HG02759 (cell line): ENCODE data around the gene M6PR.

Experiments used
- ATAC-seq: cut with Tn5 transposase; IDR thresholded peaks from one replicate; pipeline ENCODE4 v1.9.1; 2021; ENCODE audit warnings: mild to moderate bottlenecking, moderate library complexity; ENCODE audit not compliant: unreplicated experiment

The M6PR gene

DNA sequence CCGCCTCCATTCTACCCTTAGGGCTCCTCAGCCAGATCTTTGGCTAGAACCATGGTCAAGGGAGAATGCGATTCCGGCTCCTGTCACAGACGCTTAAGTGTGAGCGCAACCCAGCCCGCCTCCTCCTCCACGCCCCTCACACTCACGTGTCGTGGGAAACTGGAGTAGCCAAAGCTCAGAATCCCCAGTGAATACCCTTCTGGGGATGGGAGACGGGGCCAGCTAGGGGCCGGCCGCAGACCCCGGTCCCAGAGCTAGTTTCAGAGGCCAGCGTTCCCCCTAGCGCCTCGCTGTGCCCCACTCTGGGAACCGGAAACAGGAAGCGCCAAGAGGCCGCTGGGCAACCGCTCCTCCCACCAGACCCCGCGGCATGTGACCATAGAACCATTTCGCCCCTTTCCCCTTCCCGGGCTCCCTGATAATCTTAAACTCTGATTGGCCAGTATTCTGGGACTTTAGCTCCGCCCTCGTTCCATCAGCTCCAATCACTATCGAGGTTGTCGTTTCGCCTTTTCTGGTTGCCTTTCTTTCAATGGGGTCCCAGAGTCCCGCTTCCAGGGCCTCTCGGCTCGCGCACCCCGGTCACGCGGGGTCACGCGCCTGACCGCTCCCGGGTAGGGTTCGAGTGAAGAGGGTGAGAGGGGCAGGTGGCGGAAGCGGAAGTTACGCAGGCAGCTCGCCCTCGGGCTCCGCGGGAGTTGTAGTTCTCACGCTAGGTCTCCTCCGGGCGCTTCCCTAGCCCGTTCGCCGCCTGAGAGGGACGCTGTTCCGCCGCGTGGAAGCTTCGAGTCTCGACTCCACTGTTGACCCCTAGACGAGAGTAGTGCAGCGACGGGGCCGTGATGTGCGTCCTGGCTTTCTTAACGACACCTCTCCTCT, at the start of gene M6PR:
Gene M6PR, minus strand, starts transcription at position 304 of the 879 bp plus-strand sequence. CDS start 3,241 bp downstream, outside the sequence.
- peak; percentile 80 for ATAC-seq

DNA sequence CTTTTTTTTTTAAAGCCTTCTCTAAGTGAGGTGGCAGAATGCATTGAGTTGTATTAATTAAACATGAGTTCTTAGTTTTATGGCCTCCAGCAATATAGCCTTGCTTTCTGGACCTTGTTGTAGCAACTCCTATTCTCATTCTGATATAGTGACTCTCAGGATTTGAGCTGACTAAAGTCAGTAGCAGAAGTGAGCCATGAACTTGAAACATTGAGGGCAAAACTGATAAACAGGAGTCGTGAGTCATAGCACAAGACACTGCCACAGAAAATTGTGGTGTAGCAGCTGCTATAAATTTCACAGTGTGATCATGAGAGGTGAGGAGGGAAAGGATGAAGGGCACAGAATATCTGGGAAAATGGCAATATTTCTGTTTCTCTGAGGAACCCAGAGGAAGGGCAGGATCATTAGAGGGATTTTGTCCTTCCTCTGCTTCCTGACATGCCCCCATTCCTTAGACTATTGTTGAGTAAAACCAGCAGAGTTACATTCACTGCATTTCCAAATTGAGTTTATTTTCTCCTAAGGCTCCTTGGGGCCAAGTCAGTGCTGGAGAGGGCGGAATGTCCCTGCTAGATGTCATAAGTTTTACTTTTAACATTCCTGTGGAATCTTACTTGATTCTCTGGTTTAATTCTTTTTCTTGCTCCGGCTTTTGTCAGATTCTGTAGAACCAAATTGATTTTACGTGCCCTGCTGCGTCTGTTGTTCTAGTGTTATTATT, 47.4 kb upstream of the M6PR start:
- ATAC-seq = peak; percentile 97

DNA sequence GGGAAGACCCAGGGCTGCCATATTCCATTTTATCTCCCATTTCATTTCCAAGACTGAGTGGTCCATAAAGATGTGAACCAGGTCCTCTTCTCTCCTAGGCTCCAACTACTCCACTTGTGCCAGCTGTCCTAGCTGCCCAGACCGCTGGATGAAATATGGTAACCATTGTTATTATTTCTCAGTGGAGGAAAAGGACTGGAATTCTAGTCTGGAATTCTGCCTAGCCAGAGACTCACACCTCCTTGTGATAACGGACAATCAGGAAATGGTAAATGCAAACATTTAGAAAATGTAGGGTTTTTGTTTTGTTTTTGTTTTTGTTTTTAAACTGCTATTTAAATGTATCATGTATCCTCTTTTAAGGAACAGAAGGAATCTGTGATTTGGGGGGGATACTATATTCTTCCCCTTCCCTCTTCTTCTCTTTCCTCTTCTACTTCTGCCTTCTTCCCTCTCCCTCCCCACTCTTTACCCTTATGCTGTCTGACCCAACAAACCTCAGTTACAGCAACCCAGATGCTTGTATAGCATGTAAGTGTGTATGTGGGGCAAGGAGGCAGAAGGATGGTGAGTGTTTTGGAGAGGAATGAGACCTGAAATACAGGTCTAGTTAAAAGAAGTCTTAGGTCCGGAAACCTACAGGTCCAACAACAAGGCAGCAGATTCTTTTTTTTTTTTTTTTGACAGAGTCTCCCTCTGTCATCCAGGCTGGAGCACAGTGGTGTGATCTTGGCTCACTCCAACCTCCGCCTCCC, 45.8 kb upstream of the M6PR start:
- ATAC-seq = no peak

DNA sequence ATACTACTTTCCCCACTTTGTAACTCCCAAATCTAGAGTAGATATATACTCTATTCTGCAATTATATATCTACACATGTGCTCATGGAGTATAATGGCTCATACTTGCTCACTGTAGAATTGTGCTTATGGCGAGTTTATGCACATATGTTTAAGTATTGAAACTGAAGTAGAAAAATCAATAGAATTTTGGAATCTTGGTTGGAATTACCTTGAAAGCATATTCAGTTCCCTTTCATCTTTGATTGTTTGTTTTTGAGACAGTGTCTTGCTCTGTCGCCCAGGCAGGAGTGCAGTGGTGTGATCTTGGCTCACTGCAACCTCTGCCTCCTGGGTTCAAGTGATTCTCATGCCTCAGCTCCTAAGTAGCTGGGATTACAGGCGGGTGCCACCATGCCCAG, 44.4 kb upstream of the M6PR start:
- no peak for ATAC-seq

DNA sequence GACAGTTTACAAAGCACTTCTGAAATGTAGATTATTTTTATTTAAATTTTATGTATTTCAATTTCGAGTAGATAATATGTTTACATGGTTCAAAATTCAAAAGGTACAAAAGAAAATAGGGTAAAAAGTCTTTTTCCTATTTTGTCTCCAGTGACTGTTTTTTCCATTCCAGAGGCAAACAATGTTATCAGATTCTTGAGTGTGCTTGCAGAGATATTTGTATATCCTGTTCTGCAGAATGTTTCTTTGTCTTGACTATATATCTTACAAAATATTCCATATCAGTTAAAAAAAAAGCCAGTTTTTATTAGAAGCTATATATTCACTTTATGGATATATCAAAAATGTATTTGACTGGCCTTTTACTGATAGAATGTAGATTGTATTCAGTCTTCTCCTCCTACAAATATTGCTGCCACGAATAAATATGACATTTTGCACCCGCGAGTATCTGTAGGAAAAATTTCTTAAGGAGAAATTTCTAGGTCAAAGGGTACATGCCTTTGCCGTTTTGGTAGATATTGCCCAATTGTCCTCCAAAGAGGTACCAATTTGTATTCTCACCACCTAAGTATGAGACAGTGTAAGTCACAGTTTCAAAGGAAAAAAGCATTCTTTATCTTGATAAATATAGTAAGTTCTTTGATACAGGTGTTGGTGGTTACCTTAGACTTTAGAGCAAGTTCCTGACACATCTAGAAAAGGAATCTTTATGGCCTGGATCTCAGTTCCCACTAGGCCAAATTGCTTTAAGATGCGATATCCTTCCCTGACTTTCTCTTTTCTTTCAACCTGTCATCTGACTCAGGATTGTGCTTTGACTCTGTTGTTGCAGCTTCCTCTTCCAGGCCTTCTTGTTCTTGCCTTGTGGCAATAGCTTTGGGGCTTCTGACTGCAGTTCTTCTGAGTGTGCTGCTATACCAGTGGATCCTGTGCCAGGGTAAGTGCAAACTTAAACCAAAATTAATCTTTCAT, 42.2 kb upstream of the M6PR start:
- no peak for ATAC-seq

DNA sequence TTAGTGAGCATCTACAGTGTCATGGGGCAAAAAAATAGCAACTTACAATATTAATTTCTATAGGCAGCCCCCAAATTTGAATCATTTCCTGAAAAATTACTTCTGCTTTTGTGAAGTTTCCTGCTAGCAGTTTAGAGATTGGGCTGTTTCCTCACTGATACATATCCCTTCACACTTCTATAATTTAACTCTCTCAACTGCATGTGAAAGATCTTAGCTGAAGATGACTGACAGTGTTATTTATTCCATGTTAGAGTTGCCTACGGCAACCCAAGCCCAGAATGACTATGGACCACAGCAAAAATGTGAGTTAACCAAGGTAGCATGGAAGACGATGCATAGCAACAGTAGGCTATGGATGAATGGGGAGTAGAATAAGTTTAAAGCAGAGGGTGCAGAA, 40.0 kb upstream of the M6PR start, which contains the start of gene KLRG1:
Gene KLRG1, plus strand, starts transcription at position 134 of the 400 bp plus-strand sequence. Its CDS starts 90 bp downstream, at position 224.
- no peak for ATAC-seq

DNA sequence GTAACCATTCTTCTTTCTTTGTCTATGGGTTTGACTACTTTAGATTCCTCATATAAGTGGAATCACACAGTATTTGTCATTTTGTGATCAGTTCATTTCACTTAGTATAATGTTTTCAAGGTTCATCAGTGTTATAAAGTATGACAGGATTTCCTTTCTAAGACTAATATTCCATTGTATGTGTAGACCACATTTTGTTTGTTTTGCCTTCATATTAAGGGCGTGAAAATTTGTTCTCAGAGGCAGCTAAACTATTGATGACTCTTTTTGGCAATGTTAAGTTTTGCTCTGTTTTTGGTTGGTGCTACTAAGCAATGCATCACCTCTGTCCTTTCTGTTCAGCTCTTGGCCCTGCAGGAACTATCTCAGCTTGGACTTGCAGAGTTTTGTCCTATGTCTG, 38.2 kb upstream of the M6PR start:
- ATAC-seq = no peak

GRCh38 chr12:8987163-8987562, 37.7 kb upstream of the M6PR start:
- ATAC-seq = no peak

DNA sequence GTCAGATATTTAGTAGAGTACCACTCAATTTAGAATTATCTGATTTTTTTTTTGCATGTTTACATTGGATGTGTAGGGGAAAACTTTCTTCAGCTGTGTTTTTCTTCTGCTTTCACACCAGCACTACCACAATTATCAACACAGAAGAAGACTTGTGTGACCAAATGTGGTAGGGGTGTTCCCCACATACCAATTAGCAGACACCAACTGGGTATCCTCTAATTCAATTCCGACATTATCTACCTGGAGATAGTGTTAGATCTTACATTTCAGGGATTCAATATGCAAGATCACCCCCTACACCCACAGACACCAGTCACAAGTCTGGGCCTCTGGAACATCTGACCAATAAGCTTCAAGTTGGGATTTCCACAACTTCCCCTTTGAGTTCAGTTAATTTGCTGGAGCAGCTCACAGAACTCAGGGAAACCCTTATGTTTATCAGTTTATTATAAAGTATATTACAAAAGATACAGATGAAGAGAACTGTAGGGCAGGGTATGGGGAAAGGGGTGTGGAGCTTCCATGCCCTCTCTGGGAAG, 35.8 kb upstream of the M6PR start:
- ATAC-seq = no peak

DNA sequence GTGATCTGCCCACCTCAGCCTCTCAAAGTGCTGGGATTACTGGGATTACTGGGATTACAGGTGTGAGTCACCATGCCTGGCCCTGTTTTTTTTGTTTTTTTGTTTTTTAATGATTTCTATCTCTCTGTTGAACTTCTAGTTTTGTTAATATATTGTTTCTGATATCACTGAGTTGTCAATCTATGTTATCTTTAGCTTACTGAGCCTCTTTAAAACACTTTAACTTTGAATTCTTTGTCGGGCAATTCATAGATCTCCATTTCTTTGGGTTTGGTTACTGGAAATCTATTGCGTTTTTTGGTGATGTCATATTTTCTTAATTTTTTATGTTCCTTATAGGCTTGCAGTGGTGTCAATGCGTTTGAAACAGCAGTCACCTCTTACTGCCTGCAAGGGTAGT, 30.7 kb upstream of the M6PR start:
- no peak for ATAC-seq

- ATAC-seq = no peak
Measured at GRCh38 chr12:8970432-8970831, 21.0 kb upstream of the M6PR start.

GRCh38 chr12:8969861-8970411, 20.5 kb upstream of the M6PR start:
- ATAC-seq = no peak

GRCh38 chr12:8968761-8969160, 19.3 kb upstream of the M6PR start:
- ATAC-seq = no peak

GRCh38 chr12:8960176-8960575, 10.7 kb upstream of the M6PR start:
- ATAC-seq = no peak

DNA sequence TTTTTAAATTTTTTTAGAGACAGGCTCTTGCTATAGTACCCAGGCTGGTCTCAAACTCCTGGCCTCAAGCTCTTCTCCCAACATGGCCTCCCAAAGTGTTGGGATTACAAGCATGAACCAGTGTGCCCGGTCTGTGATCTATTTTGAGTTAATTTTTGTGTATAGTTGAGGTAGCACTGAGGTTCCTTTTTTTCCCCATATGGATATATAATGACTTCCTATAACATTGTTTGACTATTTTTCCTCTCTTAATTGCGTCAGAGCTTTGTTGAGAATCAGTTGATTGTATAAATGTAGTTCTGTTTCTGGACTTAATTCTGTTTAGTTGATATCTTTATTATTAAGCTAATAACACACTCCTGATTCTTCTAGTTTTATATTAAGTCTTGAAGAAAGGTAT, 8.6 kb upstream of the M6PR start:
- no peak for ATAC-seq

DNA sequence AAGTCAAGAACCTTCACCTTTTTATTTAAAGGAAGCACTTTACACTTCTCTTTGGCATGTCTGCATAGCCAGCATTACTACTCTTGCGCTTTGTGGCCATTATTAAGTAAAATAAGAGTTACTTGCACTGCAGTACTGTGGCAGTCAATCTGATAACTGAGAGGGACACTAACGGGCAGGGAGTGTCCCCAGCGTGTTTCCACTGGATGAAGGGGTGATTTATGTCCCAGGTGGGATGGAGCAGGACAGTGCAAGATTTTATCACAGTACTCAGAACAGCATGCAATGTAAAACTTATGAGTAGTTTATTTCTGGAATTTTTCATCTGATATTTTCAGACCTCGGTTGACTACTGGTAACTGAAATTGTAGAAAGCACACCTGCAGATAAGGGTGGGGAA, 8.1 kb upstream of the M6PR start:
- ATAC-seq = no peak

DNA sequence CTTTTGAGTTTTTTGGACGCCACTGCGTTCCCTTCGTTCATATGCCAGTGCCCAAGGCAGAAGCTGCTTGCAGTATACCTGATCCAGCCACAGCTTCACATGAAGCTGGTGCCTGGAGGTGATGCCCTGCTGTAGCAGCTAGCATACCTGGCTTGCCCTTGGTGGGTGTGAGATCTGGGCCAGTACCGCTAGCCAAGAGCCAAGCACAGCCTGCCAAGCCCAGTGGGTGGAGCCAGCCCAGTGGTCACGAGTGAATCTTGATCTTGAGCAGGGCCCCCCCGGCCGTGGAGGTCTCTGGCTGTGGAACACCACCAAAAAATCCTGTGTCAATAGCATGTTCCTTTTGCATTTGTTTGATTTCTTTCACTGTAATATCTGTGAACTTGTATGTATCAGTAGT, 7.3 kb upstream of the M6PR start:
- ATAC-seq = no peak

GRCh38 chr12:8956073-8956472, 6.6 kb upstream of the M6PR start:
- no peak for ATAC-seq

DNA sequence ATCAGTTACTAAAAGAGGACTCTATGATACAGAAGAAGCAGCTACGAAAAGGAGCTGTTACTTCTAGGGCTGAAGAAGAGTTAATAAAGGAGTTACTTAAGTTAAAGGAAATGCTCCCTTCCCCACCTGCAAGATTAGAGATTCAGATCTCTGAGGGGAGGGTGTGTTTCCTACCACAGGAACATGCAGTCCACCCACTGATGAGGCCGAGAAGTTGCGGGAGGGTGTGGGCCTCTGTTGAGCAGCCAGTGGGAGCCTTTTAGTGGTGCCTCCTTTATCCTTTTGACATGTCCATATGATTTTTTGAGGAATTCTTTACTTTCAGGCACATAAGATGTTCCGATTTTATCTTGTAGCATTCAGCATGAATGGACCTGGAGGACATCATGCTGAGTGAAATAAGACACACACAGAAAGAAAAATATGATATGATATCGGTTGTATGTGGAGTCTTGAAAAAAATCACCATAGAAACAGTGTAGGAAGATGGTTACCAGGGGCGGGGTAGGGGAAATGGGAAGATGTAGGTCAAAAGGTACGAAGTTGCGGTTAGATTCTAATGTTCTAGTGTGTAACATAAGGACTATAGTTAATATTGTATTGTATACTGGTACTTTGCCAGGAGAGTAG, 4.4 kb upstream of the M6PR start:
- no peak for ATAC-seq
